Activated B cell treated with CpG ODN at 0.5 μM for 24 hours (primary cell): ENCODE results near the gene IQSEC1. TPM values are rescaled to one million over a fixed set of nuclear protein-coding genes. Genes with fewer than 3 reads are reported as not detected.

Source experiments
- ATAC-seq: fragments of 200-7000 bp; cut with Tn5 transposase; one replicate; pipeline ENCODE4 v1.10.0; 2021; ENCODE audit warnings: low read depth, mild to moderate bottlenecking, moderate library complexity
- CTCF ChIA-PET: fragments of 350-600 bp; sonication (Branson Sonifier 250); formaldehyde crosslinking; loops from one replicate; lab custom pipeline; 2021; ENCODE audit warnings: antibody characterized with exemption; lab: Charles Lee
- POLR2A ChIA-PET: fragments of 350-600 bp; sonication (Branson Sonifier 250); formaldehyde crosslinking; loops from one replicate; lab custom pipeline; 2021; ENCODE audit warnings: antibody characterized with exemption; lab: Charles Lee
- DNase-seq: peaks from one replicate; pipeline ENCODE4 v3.0.0; 2022
- H3K27ac Mint-ChIP-seq: one replicate; pipeline ENCODE4 v1.8.0; 2020; ENCODE audit warnings: mixed read lengths
- H3K27me3 Mint-ChIP-seq: one replicate; pipeline ENCODE4 v1.8.0; 2021; ENCODE audit warnings: mixed read lengths
- H3K36me3 Mint-ChIP-seq: one replicate; pipeline ENCODE4 v1.8.0; 2021; ENCODE audit warnings: low read depth, mixed read lengths
- H3K4me1 Mint-ChIP-seq: one replicate; pipeline ENCODE4 v1.8.0; 2021; ENCODE audit warnings: mixed read lengths
- H3K4me3 Mint-ChIP-seq: one replicate; pipeline ENCODE4 v1.8.0; 2020; ENCODE audit warnings: mild to moderate bottlenecking, mixed read lengths
- H3K9me3 Mint-ChIP-seq: one replicate; pipeline ENCODE4 v1.8.0; 2020; ENCODE audit warnings: mixed read lengths
- intact Hi-C: fragments of 100-400 bp; cut with micrococcal nuclease; formaldehyde crosslinking; loops from one replicate; pipeline ENCODE4 v1.15.1; 2024
- total RNA-seq: library from RNA; stranded (reverse); gene quantifications from 2 replicates; pipeline ENCODE4 v1.2.3, GENCODE V29; 2022
- TF ChIP-seq, protein P1 (sequence below): fragments of 200-600 bp; IDR thresholded peaks from one replicate; pipeline ENCODE4 v1.8.0; 2022; ENCODE audit warnings: antibody characterized with exemption, mild to moderate bottlenecking

Gene IQSEC1
- total RNA-seq, 1 donor from 2014 or later: 296 TPM

DNA sequence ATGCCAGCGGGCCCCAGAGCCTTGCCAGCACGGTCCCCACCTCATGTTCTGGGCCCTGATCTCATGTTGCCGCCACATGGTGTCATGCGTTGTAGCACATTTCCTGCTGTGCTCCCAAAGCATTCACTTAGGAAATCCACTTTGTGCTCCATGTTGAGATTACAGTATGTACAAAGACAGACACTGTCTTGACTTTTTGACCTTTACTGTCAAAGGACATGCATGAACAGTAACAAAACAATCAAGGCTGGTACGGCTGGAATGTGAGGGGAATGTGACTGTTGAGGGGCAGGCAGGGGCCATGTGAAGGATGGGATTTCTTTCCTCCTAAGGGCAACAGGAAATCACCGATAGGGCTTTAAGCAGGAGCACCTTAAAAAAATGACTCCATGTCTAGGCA, 178.6 kb downstream of the IQSEC1 start:
- DNase-seq (no peak), ATAC-seq (no peak)
- Mint-ChIP-seq H3K4me1 (peaks cover 15% of the 10 kb centered on the region), H3K9me3 (no peaks in the 10 kb centered on the region), H3K36me3 (peaks cover 26% of the 10 kb centered on the region), H3K27me3 (peaks cover 3% of the 10 kb centered on the region), H3K4me3 (no peak overlapping the region), H3K27ac (peak overlapping the region; percentile 73)
- CTCF ChIA-PET: interaction anchor here (1.2 to 4.7 kb wide), 2 partner anchors 27 to 53 kb away, joined by 4 to 18 read pairs; partner anchors contain the start of gene RPL32
- POLR2A ChIA-PET: interaction anchor here (0.6 to 1.0 kb wide), 3 partner anchors 10 to 24 kb away, joined by 3 read pairs; no protein-coding TSS in a partner anchor
- TF ChIP-seq, protein P1, sequence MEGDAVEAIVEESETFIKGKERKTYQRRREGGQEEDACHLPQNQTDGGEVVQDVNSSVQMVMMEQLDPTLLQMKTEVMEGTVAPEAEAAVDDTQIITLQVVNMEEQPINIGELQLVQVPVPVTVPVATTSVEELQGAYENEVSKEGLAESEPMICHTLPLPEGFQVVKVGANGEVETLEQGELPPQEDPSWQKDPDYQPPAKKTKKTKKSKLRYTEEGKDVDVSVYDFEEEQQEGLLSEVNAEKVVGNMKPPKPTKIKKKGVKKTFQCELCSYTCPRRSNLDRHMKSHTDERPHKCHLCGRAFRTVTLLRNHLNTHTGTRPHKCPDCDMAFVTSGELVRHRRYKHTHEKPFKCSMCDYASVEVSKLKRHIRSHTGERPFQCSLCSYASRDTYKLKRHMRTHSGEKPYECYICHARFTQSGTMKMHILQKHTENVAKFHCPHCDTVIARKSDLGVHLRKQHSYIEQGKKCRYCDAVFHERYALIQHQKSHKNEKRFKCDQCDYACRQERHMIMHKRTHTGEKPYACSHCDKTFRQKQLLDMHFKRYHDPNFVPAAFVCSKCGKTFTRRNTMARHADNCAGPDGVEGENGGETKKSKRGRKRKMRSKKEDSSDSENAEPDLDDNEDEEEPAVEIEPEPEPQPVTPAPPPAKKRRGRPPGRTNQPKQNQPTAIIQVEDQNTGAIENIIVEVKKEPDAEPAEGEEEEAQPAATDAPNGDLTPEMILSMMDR: no peak
- intact Hi-C loops: no loop called here

DNA sequence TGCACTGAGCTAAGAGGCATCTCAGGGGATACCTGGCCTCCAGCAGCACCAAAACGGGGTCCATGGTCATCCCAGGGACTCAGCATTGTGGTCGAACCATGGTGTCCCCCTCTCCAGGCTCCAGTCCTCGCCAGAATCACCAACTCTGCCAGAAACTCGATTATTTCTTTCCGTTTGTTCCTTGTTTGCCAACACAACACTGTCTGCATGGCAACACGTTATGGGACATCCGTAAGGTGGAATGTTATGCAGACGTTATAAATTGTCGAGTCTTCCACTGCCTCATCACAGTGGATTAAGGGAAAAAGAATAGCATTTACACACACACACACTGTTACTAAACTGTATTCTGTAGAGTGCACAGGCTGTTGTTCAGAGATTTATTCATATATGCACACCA, 179.4 kb downstream of the IQSEC1 start:
- Mint-ChIP-seq H3K27ac (no peak overlapping the region), H3K36me3 (peaks cover 18% of the 10 kb centered on the region), H3K27me3 (peaks cover 3% of the 10 kb centered on the region), H3K4me3 (no peak overlapping the region), H3K4me1 (peaks cover 15% of the 10 kb centered on the region), H3K9me3 (no peaks in the 10 kb centered on the region)
- CTCF ChIA-PET: interaction anchor here (3.8 to 4.8 kb wide), 3 partner anchors 24 to 52 kb away, joined by 15 to 50 read pairs (median 18); partner anchors contain the start of gene RPL32
- intact Hi-C loops: loop anchor here (2.0 kb wide), 1 partner anchor 53 kb away; the partner anchor contains the start of gene RPL32
- TF ChIP-seq, protein P1: no peak
- DNase-seq (no peak), ATAC-seq (no peak)
- POLR2A ChIA-PET: no interaction called here

DNA sequence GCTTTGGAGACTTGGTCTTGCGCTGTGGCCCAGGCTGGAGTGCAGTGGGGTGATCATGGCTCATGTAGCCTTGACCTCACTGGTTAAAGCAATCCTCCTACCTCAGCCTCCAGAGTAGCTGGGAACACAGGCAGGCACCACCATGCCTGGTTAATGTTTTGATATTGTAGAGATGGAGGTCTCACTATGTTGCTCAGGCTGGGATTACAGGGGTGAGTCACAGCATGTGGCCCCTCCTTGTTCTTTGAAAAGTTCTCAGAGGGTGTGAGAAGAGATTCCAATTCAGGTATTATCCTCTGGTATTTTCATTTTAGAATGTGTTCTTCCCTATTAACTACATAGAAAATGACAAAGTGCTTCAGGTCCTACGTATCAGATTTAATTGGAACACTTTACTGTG, 180.0 kb downstream of the IQSEC1 start:
- Mint-ChIP-seq H3K27me3 (peaks cover 3% of the 10 kb centered on the region), H3K4me3 (no peak overlapping the region), H3K4me1 (peaks cover 15% of the 10 kb centered on the region), H3K27ac (no peak overlapping the region), H3K36me3 (peaks cover 14% of the 10 kb centered on the region), H3K9me3 (no peaks in the 10 kb centered on the region)
- intact Hi-C loops: loop anchor here (2.0 kb wide), 1 partner anchor 52 kb away; the partner anchor contains the start of gene RPL32
- DNase-seq: no peak
- no peak for ATAC-seq
- ChIA-PET CTCF (interaction anchor here (3.8 to 4.8 kb wide), 3 partner anchors 23 to 52 kb away, joined by 15 to 50 read pairs (median 18); partner anchors contain the start of gene RPL32), POLR2A (no interaction called here)
- TF ChIP-seq, protein P1: no peak

DNA sequence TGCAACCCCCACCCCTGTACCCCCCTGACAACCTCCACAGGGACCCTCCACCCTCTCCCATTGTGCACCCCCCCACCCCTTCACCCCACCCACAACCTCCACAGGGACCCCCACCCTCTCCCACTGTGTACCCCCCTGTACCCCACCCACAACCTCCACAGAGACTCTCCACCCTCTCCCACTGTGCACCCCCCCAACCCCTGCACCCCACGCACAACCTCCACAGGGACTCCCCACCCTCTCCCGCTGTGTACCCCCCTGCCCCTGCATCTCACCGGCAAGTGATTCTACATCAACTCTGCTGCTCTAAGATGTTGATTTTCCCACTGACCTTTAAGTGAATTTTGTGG, 180.4 kb downstream of the IQSEC1 start:
- CTCF ChIA-PET: interaction anchor here (0.7 to 4.8 kb wide), 5 partner anchors 15 to 51 kb away, joined by 3 to 50 read pairs (median 15); partner anchors contain the start of gene RPL32
- H3K27ac Mint-ChIP-seq: no peak overlapping the region
- no peaks in the 10 kb centered on the region for H3K9me3 Mint-ChIP-seq

More for the DNA sequence above, 180.4 kb downstream of the IQSEC1 start:
- Mint-ChIP-seq H3K4me3 (no peak overlapping the region), H3K36me3 (peaks cover 10% of the 10 kb centered on the region), H3K27me3 (peaks cover 3% of the 10 kb centered on the region), H3K4me1 (peaks cover 15% of the 10 kb centered on the region)
- POLR2A ChIA-PET: interaction anchor here (0.6 to 1.0 kb wide), 2 partner anchors 22 to 52 kb away, joined by 4 to 7 read pairs; partner anchors contain the start of gene RPL32
- no peak for ATAC-seq
- TF ChIP-seq, protein P1: no peak
- no peak for DNase-seq
- intact Hi-C loops: loop anchor here (1.0 to 2.0 kb wide), 4 partner anchors 25 to 409 kb away; partner anchors contain the start of genes RPL32 and TSEN2
